DND-41 (cell line): ENCODE data around the gene CAMK1.

Experiments
- ATAC-seq: fragments of 200-7000 bp; cut with Tn5 transposase; 3 replicates; pipeline ENCODE4 v1.9.1; 2021; ENCODE audit warnings: low read depth; ENCODE audit not compliant: insufficient read depth
- DNase-seq: peaks from one replicate; pipeline ENCODE4 v3.0.0-alpha.2; 2020
- H2AFZ ChIP-seq: 2 replicates; pipeline ENCODE4 v1.6.0; 2012; ENCODE audit warnings: low read depth, low read length
- H3K27ac ChIP-seq: 2 replicates; pipeline ENCODE4 v1.5.1; 2012; ENCODE audit warnings: low read length, inconsistent platforms
- H3K27me3 ChIP-seq: fragments of 200-600 bp; sonication (generic); 2 replicates; pipeline ENCODE4 v1.6.0; 2012; ENCODE audit warnings: low read length, mild to moderate bottlenecking, inconsistent platforms; ENCODE audit not compliant: insufficient read depth, poor library complexity
- H3K36me3 ChIP-seq: 2 replicates; pipeline ENCODE4 v1.5.1; 2012; ENCODE audit warnings: low read length, inconsistent platforms; ENCODE audit not compliant: insufficient read depth
- H3K4me1 ChIP-seq: 2 replicates; pipeline ENCODE4 v1.5.1; 2012; ENCODE audit warnings: mild to moderate bottlenecking, low read length; ENCODE audit not compliant: insufficient read depth
- H3K4me2 ChIP-seq: 2 replicates; pipeline ENCODE4 v1.6.0; 2012; ENCODE audit warnings: mild to moderate bottlenecking, moderate library complexity, low read length, inconsistent platforms; ENCODE audit not compliant: insufficient read depth
- H3K4me3 ChIP-seq, 2 experiments: fragments of 200-600 bp in 1 of 2; shearing (Covaris generic) in 1 of 2; 2 replicates each; pipeline ENCODE4 v1.5.1; 2012 to 2016; ENCODE audit warnings: inconsistent platforms in 2 of 2, low read length in 2 of 2, mild to moderate bottlenecking in 2 of 2, low read depth in 1 of 2, moderate library complexity in 1 of 2
- H3K79me2 ChIP-seq: 2 replicates; pipeline ENCODE4 v1.6.0; 2012; ENCODE audit warnings: low read length, inconsistent platforms; ENCODE audit not compliant: insufficient read depth
- H3K9ac ChIP-seq: 2 replicates; pipeline ENCODE4 v1.6.0; 2012; ENCODE audit warnings: low read depth, mild to moderate bottlenecking, inconsistent platforms, low read length, moderate library complexity
- H3K9me3 ChIP-seq: 2 replicates; pipeline ENCODE4 v1.5.1; 2012; ENCODE audit warnings: low read length, moderate library complexity, mild to moderate bottlenecking, inconsistent platforms; ENCODE audit not compliant: insufficient read depth, severe bottlenecking
- H4K20me1 ChIP-seq: 2 replicates; pipeline ENCODE4 v1.6.0; 2012; ENCODE audit warnings: low read length; ENCODE audit not compliant: insufficient read depth
- CTCF ChIP-seq: IDR thresholded peaks from 2 replicates; pipeline ENCODE4 v1.5.1; 2012; ENCODE audit warnings: borderline replicate concordance, low read length, moderate library complexity, mild to moderate bottlenecking; ENCODE audit not compliant: poor library complexity, severe bottlenecking; ENCODE audit errors: extremely low read depth
- EZH2 ChIP-seq: IDR thresholded peaks from 3 replicates; pipeline ENCODE4 v1.6.1; 2012; ENCODE audit warnings: borderline replicate concordance, low read depth, mild to moderate bottlenecking, moderate library complexity, low read length, inconsistent platforms; ENCODE audit not compliant: severe bottlenecking

CAMK1 gene

GRCh38 chr3:9781551-9781950, 11.8 kb upstream of the CAMK1 start:
- Histone ChIP-seq H3K9ac (no peak overlapping the region), H3K79me2 (no peaks in the 10 kb centered on the region), H3K4me1 (peaks cover 28% of the 10 kb centered on the region), H3K9me3 (no peaks in the 10 kb centered on the region), H2AFZ (no peak overlapping the region), H3K27ac (no peak overlapping the region), H3K36me3 (peaks cover 39% of the 10 kb centered on the region), H4K20me1 (peaks cover 31% of the 10 kb centered on the region), H3K4me3 (no peak overlapping the region), H3K4me2 (no peak overlapping the region), H3K27me3 (peaks cover 8% of the 10 kb centered on the region)
- DNase-seq (no peak), ATAC-seq (no peak)
- TF ChIP-seq EZH2 (no peak), CTCF (no peak)

GRCh38 chr3:9780910-9781309, 11.2 kb upstream of the CAMK1 start:
- Histone ChIP-seq H3K4me3 (no peak overlapping the region), H3K79me2 (no peaks in the 10 kb centered on the region), H3K9me3 (no peaks in the 10 kb centered on the region), H3K36me3 (peaks cover 34% of the 10 kb centered on the region), H3K27me3 (peaks cover 8% of the 10 kb centered on the region), H3K4me2 (no peak overlapping the region), H3K4me1 (peaks cover 28% of the 10 kb centered on the region), H4K20me1 (peaks cover 31% of the 10 kb centered on the region), H2AFZ (no peak overlapping the region), H3K27ac (no peak overlapping the region), H3K9ac (no peak overlapping the region)
- ATAC-seq (no peak), DNase-seq (no peak)
- no peak for TF ChIP-seq CTCF
- TF ChIP-seq EZH2, result no peak

GRCh38 chr3:9780458-9780812, 10.7 kb upstream of the CAMK1 start:
- Histone ChIP-seq H3K36me3 (peaks cover 30% of the 10 kb centered on the region), H3K9ac (peak overlapping the region; percentile 4; the same call in 1 of the 2 replicates), H3K9me3 (no peaks in the 10 kb centered on the region), H2AFZ (no peak overlapping the region), H3K27me3 (peaks cover 8% of the 10 kb centered on the region), H3K79me2 (no peaks in the 10 kb centered on the region), H4K20me1 (peaks cover 31% of the 10 kb centered on the region), H3K4me2 (peak overlapping the region; percentile 39; the same call in 1 of the 2 replicates), H3K4me3 (no peak overlapping the region), H3K4me1 (peaks cover 28% of the 10 kb centered on the region), H3K27ac (peak overlapping the region; percentile 62; the same call in 1 of the 2 replicates)
- no peak for TF ChIP-seq EZH2
- TF ChIP-seq CTCF, result no peak
- DNase-seq (no peak), ATAC-seq (peak; percentile 2; the same call in 1 of the 3 replicates)
